Colonic mucosa (tissue), 4 donors: ENCODE data around the gene KRT20. TPM values are rescaled to one million over a fixed set of nuclear protein-coding genes. Genes with fewer than 3 reads are reported as not detected.

ENCODE experiments used
- DNase-seq: peaks from one replicate; pipeline ENCODE4 v3.0.0-alpha.2; 2020
- H3K27ac ChIP-seq: fragments of 200-600 bp; one replicate; pipeline ENCODE4 v1.8.0; 2021
- H3K27me3 ChIP-seq: fragments of 200-600 bp; one replicate; pipeline ENCODE4 v1.8.0; 2021
- H3K36me3 ChIP-seq: fragments of 200-600 bp; one replicate; pipeline ENCODE4 v1.8.0; 2021
- H3K4me1 ChIP-seq: fragments of 200-600 bp; one replicate; pipeline ENCODE4 v1.8.0; 2021; ENCODE audit warnings: mild to moderate bottlenecking
- H3K4me3 ChIP-seq: fragments of 200-600 bp; one replicate; pipeline ENCODE4 v1.8.0; 2021
- H3K9ac ChIP-seq, 2 donors: one replicate each; pipeline ENCODE4 v1.7.0; 2013; ENCODE audit warnings: control low read depth in 2 of 2, low read depth in 2 of 2, low read length in 2 of 2
- H3K9me3 ChIP-seq: fragments of 200-600 bp; one replicate; pipeline ENCODE4 v1.8.0; 2021
- CTCF ChIP-seq: fragments of 200-600 bp; IDR thresholded peaks from one replicate; pipeline ENCODE4 v1.8.0; 2022; ENCODE audit warnings: antibody characterized with exemption, mild to moderate bottlenecking
- intact Hi-C: fragments of 100-400 bp; cut with DNase I; formaldehyde crosslinking; loops from one replicate; pipeline ENCODE4 v1.14.1; 2022
- total RNA-seq, 2 donors: library from RNA; stranded (reverse); fragmentation: NEBNext Ultra II Directional in 1 of 2; extraction: Animal tissue kit (Norgen Biotek cat#: 25700) in 1 of 2; gene quantifications; one replicate each; pipeline ENCODE4 v1.2.1, GENCODE V29; 2021
- donor health status: healthy.
- donor health status: DM: no; HTN: no; CAD: no.
- donor health status: DM: no; HTN: no; CAD: no.

KRT20 gene
- total RNA-seq, 2 donors from 2014 or later, result 1,610 to 1,735 TPM

GRCh38 chr17:40871316-40871715 lies 13.7 kb downstream of the KRT20 start:
- intact Hi-C loops, result no loop called here
- H3K9me3 ChIP-seq, result no peaks in the 10 kb centered on the region
- H3K36me3 ChIP-seq, result no peaks in the 10 kb centered on the region
- no peaks in the 10 kb centered on the region for H3K27me3 ChIP-seq
- no peak for DNase-seq
- no peak overlapping the region for H3K9ac ChIP-seq
- TF ChIP-seq CTCF, result no peak
- no peak overlapping the region for H3K27ac ChIP-seq
- no peaks in the 10 kb centered on the region for H3K4me1 ChIP-seq
- no peak overlapping the region for H3K4me3 ChIP-seq

GRCh38 chr17:40870136-40870535 lies 14.9 kb downstream of the KRT20 start:
- Histone ChIP-seq H3K27ac (no peak overlapping the region), H3K9ac (no peak overlapping the region), H3K4me1 (no peaks in the 10 kb centered on the region), H3K36me3 (no peaks in the 10 kb centered on the region), H3K9me3 (no peaks in the 10 kb centered on the region), H3K4me3 (no peak overlapping the region), H3K27me3 (no peaks in the 10 kb centered on the region)
- no peak for TF ChIP-seq CTCF
- intact Hi-C loops, result no loop called here
- no peak for DNase-seq

- no peaks in the 10 kb centered on the region for H3K4me1 ChIP-seq
- no peak within 1 kb of the TSS for H3K4me3 ChIP-seq
- no peaks in the 10 kb centered on the region for H3K27me3 ChIP-seq
- no peak for DNase-seq
- H3K36me3 ChIP-seq, result no peaks in the 10 kb centered on the region
- H3K9ac ChIP-seq, result no peak within 1 kb of the TSS
- no peaks in the 10 kb centered on the region for H3K9me3 ChIP-seq
- H3K27ac ChIP-seq, result no peak within 1 kb of the TSS
- no peak for TF ChIP-seq CTCF
- intact Hi-C loops, result no loop called here
Observed at GRCh38 chr17:40866838-40867237, 18.2 kb downstream of the KRT20 start, which contains the start of gene KRT12. Gene KRT12, minus strand, starts transcription at chr17:40867223. Its CDS starts 37 bp downstream, at chr17:40867186.

GRCh38 chr17:40864661-40865390 lies 20.2 kb downstream of the KRT20 start:
- DNase-seq, result no peak
- no peak overlapping the region for H3K27ac ChIP-seq
- no peaks in the 10 kb centered on the region for H3K4me1 ChIP-seq
- H3K36me3 ChIP-seq, result no peaks in the 10 kb centered on the region
- no peaks in the 10 kb centered on the region for H3K27me3 ChIP-seq
- no peak overlapping the region for H3K4me3 ChIP-seq
- no peaks in the 10 kb centered on the region for H3K9me3 ChIP-seq
- intact Hi-C loops, result no loop called here
- H3K9ac ChIP-seq, result no peak overlapping the region
- no peak for TF ChIP-seq CTCF

GRCh38 chr17:40862985-40863733 lies 21.9 kb downstream of the KRT20 start:
- Histone ChIP-seq H3K36me3 (no peaks in the 10 kb centered on the region), H3K4me1 (no peaks in the 10 kb centered on the region), H3K27me3 (no peaks in the 10 kb centered on the region), H3K4me3 (no peak overlapping the region), H3K9me3 (no peaks in the 10 kb centered on the region), H3K9ac (no peak overlapping the region), H3K27ac (no peak overlapping the region)
- no peak for TF ChIP-seq CTCF
- DNase-seq, result no peak
- intact Hi-C loops, result no loop called here
